ENCODE data around the gene MAPKAPK2.

DNA sequence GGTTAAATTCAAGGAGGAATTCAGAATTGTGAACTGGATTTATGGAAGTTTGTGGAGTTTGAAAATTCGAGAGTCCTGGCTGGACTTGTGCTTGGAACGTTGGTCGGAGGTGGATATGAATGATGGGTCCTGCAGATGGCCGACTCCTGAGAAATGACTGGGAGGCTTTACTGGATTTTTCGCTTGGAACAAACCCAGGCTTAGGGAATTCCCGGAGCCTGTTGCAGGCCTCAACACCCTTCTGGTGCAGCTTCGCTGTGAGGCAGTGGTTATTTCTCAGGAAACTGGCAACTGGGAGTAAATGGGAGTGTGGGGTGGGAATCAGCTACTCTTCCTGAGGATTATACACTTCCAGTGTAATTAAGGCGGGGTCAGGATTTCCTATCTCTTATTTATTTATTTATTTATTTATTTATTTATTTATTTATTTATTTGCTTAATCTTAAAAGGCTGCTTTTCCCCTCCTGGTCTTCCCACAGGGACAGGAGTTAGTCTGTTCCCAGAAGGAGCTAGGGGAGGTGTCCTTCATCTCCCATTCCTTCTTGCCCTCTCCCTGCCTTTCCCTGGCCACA is 21.1 kb downstream of the MAPKAPK2 start:
- no peak for TF ChIP-seq POLR2A (IDR thresholded peaks at IDR 0.05)
- TF ChIP-seq, protein P1, sequence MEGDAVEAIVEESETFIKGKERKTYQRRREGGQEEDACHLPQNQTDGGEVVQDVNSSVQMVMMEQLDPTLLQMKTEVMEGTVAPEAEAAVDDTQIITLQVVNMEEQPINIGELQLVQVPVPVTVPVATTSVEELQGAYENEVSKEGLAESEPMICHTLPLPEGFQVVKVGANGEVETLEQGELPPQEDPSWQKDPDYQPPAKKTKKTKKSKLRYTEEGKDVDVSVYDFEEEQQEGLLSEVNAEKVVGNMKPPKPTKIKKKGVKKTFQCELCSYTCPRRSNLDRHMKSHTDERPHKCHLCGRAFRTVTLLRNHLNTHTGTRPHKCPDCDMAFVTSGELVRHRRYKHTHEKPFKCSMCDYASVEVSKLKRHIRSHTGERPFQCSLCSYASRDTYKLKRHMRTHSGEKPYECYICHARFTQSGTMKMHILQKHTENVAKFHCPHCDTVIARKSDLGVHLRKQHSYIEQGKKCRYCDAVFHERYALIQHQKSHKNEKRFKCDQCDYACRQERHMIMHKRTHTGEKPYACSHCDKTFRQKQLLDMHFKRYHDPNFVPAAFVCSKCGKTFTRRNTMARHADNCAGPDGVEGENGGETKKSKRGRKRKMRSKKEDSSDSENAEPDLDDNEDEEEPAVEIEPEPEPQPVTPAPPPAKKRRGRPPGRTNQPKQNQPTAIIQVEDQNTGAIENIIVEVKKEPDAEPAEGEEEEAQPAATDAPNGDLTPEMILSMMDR (IDR thresholded peaks at IDR 0.05 in 8 of 11, conservative IDR thresholded peaks at IDR 0.05 in 3 of 11), result no peak

All from spleen (tissue), 7 donors.